Endometrium (tissue), 2 donors: Measurements from ENCODE around the gene DCPS.
"Not testable (repeated sequence)": the region's sequence is repeated elsewhere in the genome, so short reads cannot be mapped to it uniquely, and the experiment has no call there.

ENCODE experiments used
- FAIRE-seq: peaks from 2 replicates; lab custom pipeline; 2012; peaks lifted over from hg19 to GRCh38; lab: Jason Lieb, UNC
- donor health status: control.
- donor health status: control.

The DCPS gene

DNA sequence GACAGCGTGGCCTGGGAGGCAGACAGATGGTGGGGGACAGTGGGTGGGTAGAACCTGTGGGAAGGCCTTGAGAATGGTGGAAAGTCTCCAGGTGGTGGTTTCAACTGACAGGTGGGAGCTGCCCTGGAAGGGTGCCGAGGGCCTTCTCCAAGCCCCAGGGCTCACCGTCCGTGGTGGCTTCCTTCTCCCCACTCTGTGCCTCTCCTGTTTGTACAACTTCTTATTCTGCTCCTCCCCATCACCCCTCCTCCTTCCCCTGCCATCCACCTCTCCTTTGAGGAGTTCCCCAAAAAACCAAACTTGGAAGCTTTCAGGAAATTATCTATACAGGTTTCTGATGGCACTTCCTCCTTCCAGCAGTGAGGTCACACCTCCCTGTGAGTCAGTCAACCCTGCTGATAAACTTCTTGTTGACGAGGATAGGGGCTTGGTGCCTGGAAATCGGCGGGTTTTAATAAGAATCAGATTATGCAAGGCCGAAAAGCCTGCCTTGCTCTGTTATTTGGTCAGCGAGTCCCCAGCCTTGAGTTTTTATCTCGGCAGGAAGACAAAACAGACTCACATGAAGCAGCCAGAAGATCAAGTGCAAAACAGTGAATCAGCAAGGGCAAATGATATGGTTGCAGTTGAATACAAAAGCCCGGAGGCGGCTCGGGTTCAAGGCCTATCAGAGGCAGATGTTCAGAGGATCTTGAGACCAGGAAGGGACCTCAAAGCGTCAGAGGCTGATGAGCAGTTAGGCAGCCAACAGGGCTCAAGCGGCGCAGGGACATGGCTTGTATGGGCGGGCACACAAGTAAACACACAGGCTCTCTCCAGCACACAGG, 42.1 kb downstream of the DCPS start:
- no peak for FAIRE-seq

DNA sequence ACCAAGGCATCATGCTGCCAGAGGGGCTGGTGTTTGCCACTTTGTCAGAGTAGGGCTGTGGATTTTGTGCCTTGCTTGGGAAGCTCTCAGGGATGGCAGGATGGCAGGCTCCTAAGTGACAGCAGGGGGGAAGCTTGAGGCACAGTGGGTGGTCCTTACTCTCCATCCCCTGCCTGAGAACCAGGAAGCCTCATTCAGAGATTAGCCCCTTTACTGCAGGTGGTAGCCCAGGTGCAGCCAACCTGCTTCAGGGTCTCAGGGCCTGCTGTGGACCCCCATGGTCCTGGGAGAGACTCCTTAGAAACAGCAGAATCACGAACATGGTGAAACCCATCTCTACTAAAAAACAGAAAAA, 42.7 kb downstream of the DCPS start:
- FAIRE-seq = no peak

DNA sequence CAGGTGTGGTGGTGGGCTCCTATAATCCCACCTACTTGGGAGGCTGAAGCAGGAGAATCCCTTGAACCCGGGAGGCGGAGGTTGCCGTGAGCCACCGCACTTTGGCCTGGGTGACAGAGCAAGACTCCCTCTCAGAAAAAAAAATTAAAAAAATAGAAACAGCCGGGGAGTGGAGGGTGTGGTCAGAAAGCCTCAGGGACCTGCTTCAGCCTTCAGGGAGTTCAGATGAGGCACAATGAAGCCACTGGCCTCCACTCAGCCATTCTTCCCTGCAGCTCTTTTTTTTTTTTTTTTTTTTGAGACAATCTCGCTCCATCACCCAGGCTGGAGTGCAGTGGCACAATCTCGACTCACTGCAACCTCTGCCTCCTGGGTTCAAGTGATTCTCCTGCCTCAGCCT, 43.1 kb downstream of the DCPS start:
- FAIRE-seq = not testable (repeated sequence)

DNA sequence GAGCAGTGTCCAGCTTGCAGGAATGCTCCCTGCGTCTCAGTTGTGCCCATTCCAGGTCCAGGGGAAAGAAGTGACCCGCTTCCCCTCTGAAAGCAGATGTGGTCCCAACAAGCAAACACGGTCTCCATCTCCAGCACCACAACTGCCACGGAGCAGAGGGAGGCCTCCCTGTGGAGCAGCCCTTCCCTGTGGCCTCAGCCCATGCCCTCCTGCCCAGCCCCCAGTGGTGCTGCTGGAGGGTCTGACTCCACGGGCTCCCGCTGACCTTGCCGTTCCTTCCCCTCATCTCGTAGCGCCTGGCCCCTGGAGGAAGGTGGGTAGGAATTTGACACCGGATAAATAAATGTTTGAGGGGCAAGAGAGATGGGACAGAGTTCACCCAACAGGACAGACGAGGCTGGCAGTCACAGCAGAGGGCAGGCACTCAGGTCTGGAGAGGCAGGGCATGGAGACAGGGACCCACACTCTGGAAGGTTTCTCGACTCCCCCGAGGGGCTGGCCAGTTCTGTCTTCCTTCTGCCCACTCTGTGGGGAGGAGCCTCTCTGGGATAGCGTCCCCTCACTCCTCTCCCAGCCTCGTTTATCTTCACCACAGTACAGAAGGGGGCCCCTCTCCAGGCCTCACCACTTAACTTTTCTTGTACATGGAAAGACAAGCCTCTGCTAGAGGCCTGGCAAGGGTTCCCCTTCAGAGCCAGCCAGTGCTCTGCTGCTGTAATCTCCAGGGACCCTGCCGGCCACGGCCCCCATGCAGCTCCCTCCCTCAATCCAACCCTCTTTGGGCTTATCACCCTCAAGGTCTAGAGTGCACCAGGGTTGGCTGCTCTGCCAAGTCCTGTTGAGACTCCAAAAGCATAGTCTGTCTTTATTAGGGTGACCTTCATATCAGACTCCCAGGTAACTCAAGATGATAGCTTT, 44.1 kb downstream of the DCPS start:
- no peak for FAIRE-seq

DNA sequence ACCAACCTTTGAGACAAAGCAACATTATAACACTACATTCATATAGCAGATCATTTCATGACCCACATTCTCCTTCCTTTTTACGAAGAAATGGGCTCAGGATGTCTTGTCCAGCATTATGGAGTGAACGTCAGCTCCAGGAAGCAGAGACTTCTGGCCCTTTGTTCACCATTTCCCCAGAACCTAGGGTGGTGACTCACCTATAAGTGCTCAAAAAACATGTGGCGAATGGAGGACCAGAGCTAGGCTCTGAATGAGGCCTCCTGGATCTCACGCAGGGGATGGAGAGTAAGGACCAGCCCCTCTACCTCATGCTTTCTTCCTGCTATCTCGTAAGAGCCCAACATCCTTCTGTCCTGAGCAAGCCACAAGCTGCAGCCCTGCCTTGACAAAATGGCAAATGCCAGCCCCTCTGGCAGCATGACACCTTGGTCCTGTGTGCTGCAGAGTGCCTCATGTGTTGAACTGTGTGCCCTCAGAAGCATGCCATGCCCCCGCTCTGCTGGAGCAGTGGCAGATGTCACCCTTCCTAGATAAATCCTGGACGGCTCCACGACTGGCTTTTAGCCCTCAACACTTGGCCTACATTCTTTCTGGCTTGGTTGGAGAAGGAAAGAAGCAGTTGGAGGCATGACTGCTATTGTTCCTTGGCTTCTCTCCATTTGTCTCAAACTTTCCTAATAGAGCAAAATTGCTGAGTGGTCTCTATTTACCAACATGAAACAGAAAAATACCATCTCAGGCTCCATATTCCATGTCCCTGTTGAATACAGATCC, 45.1 kb downstream of the DCPS start:
- no peak for FAIRE-seq

DNA sequence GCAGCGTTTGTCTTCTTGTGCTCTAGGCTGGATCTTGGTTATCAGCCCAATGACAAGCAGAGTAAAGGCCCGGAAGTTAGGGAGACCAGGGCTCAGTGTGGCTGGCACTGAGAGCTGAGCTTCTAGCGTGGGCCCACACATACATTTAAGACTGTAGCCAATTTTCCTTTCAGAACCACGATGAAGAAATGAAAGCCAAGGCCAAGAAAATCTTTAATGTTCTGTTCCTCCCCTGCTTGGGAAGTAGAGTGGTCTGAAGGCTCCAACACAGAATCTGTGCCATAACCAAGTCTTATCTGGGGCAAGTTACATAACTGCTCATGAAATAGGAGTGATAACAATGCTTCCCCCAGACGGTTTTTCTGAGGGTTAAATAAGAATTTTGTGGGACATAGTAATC, 47.0 kb downstream of the DCPS start:
- no peak for FAIRE-seq

DNA sequence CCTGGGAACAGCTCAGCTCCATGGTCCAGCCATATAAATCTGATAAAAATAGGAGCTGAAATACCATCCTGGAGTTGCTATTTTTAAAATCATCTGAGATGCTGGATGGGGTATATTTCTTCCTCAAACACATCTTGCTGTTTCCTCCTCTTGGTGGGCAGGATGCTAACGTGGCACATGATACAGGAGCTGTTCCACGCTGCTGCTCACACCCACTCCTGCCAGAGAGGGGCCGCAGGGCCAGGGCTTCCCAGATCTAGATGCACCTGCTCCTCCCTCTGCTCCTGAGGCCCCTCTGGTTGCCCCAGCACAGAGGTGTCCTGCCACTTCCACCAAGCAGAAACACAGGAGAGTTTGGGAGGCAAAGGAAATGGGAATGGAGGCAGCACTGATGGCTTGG, 48.3 kb downstream of the DCPS start:
- FAIRE-seq = no peak

DNA sequence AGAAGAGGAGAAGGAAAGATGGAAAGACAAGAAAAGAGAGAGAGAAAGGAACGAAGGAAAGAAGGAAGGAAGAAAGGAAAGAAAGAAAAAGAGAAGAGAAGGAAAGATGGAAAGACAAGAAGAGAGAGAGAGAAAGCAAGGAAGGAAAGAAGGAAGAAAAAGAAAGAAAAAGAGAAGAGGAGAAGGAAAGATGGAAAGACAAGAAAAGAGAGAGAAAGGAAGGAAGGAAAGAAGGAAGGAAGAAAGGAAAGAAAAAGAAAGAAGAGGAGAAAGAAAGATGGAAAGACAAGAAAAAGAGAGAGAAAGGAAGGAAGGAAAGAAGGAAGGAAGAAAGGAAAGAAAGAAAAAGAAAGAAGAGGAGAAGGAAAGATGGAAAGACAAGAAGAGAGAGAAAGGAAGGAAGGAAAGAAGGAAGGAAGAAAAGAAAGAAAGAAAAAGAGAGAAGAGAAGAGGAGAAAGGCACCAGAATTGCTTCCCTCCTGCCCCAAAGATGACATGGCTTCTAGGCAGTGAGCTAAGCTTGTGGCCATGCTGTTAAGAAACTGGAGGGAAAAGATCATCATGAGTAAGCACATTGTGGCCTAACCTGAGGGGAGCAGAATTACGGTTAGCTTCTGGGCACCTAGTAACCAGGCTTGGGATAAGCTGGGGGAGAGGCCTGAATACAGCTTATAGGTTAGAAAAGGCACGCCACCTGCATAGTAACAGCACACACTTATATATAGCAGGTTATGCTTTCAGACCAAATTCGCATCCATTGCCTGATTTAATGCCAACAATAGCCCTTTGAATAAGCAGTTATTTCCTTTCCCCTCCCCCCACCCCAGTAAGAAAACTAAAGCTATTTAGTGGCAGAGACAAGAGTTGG, 49.3 kb downstream of the DCPS start:
- no peak for FAIRE-seq

DNA sequence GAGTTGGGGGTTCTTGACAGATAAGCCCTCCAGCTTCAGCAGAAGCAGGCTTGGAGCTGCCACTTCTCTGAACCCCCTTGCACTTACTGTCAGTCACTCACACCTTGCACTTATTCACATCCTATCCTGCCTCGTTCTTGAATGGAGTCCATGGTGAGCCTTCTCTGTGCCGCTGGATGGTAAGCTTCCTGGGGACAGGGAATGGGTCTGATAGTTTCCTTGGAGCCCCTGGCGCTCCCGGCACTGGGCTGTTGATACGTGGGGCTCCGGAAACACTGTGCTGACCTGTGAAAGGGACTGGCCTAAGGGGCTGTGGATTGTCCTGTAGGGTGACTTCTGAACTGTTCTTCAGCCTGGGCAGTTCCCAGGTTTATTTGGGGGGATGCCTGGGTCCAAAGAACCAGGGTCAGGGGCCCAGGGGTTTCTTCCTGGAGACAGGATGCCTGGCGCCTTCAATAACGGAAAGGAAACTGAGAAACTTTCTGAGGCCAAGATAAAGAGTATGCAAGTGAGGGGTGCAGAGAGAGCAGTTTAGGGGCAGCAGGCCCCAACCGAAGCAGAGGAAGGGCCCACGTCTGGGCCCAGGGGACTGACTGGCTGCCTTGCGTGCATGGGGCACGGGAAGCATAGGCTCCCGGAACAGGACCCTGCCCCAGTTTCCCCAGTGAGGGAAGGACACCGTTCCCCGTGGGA, 50.9 kb downstream of the DCPS start:
- FAIRE-seq = no peak

DNA sequence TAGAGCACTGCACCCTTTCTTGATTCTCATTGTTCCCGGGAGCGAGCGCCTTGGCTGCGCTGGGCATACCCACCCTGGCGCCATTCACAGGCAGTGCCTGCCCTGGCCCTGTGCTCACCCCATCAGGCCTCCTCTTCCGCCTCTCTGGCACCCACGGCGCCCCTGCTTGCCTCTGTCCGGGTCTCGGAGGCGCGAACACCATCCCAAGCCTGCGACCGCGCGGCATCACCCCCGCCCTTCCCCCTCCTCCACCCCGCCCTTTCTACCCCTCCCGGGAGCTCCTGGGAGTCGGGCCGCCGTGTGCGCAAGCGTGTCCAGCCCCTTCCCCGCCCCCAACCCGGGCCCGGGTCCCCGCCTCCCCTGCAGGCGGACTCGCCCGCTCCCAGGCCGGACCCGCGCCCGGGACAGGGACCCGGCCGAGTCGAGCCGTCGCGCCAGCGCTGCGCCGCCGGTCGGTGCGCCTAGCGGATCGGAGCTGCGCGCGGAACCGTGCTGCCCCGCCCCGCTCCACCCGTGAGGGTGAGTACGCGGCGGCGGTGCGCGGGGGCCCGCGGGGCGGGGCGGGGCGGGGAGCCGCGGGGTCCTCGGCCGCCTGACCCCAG, 51.6 kb downstream of the DCPS start, which contains the start of gene ST3GAL4:
Gene ST3GAL4 (plus strand): TSS at position 363 of the 602 bp plus-strand sequence. CDS start 50,470 bp downstream, outside the sequence.
- FAIRE-seq = no peak

DNA sequence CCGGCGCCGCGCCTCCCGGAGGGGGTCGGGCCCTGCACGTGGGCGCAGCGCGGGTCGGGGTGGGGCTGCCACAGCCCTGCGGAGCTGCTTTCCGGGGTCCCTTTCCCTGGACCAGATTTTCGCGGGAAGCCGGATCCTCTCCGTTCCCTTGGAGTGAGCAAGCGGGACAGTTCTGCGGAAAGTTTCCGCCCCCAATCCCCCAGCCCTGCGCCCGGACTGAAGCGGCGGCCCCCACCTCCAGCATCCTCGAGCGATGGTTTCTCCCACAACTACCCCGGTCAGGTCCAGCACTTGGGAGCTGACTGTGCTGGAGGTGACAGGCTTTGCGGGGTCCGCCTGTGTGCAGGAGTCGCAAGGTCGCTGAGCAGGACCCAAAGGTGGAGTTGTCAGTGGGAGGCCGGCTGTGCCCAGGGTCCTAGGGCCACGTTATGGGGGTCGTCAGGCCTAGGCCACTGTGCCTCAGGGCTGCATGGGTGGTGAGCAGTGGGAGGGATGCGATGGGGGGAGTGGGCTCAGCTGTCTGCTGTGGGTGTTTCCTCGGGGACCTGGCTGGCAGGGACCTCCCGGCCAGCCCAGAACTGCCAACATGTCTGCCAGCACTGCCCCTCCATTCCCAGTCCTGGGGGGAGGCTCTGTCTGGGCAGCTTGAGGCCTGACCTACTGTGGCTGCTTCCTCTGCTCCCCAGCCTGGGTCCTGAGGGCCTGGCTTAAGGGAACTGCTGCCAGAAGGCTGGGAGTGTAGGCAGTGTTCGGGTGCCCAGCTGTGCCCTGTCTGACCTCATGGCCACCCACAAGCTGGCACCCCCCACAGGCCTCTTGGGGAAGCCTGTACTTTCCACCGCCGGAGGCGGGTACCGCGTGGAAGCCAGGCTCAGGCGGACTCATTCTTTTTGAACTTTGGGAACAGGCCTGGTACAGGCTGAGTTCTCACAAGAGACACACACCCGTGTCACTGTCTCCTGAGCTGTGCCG, 52.4 kb downstream of the DCPS start:
- no peak for FAIRE-seq

DNA sequence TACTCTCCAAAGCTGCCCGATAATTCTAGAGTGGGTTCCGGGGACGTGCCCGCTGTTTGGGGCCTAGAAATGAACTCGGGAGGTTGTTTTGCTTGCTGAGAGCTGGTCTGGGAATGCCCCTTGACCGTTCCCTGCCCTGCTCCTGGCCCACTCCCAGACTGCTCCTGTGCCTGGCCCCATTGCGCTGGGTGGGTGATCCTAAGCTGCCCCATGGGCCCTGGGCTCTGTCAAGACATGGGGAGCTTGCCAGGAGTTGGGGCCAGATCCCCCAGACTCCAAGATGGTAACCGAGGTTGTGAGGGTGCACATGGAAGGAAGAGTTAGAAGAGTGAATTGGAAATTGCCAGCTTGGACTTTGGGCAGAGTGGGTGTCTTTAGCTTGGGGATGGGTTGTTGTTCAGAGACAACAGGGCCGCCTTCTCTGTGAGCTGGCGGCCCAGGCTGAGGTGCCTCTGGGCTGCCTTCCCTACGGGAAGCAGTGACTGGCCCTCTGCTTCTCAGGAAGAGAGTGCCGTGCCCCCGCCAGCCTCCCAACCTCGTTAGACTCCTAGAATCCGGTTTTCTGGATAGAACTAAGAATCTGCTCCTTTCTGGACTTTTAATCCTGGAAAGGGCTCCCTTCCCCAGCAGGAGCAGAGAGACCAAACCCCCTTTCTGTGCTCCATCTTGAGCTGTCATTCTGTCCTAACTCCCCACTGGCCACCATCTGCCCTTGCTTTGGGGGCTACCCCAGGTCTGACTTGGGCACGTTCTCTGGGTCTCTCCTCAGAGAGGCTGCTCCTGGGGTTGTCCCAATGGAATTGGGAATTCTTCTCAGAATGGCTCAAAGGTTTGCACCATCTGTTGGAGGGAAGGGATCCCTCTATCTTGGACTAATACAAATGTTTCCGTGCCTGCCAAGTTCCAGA, 53.4 kb downstream of the DCPS start:
- FAIRE-seq = no peak

DNA sequence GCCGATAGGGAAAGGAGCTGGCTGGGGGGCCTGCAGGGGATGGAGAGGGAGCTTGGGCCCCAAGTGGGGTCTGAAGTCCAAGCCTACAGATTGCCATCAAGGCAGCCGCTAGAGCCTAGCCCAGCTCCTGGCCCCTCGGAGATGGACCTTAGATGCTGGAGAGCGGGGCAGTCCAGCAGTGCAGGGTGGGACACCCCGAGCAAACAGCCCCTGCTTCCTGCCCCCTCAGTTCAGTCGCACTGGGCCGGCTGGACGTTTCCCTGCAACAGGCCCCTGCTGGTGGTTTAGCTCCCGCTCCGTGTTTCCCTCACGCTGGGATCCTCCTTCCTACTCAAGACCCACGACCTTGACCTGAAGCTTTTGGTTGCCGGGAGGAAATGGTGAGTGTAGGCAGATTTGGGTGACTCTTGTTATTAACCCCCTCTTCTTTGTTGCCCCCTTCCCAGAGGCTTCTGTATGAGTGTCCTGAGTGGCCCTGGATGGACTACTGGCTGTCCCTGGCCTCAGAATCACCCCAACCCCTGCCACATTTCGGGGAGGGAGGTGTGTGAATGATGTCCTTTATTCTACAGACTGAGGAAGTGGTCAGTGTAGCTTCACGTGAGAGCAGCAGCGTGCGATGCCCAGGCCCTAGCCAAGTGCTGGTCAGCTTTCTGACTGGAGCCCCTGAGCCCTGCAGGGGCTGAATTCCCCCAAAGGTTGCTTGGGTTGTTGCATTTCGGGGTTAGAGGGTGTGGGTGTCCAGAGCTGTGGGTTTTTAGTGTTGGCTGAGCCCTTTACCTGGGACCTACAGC, 54.3 kb downstream of the DCPS start:
- no peak for FAIRE-seq

DNA sequence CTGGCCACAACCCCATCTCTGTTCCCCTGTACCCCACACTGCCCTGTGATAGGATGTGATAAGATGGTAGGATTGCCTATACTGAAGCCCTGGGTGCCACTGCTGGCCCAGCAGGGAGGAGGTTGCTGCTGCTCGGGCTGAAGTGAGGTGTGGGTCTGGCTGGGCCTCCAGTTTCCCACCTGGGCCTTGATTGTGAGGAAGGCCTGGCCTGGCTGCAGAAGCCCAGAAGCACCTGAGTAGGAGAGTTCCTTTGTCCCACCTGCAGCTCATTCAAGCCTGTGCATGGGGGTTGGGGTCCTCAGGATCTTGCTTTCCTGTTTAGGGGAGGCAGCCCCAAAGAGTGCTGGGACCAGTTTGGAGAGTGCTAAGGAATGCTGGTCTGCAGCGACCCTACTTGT, 54.9 kb downstream of the DCPS start:
- FAIRE-seq = no peak

DNA sequence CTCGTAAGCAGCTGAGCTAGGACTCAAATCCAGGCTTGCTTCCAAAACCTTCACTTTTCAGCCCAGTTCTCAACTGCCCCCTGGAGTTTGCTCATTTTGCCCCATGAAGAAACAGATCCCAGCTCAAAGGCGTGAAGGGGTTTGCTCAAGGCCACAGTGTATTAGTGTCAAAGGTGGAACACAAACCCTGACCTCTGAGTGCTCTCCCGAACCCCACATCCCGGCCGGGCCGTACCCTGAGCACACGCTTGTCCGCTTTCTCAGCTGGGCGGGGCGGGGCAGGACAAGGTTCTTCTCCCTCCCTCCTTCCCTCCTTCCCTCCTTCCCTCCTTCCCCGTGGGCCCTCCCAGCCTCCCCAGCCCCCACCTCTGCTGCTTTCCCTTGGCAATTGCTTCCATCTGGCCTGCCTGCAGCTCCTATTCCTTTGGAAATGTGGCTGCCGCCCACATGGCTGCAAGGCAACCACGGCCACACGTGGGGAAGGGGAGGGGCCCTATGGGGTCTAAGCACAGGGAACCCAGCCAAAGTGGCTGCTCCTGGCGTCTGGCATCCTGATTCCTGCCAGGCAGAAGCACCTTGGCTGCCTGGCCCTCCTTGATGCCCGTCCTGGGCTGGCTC, 55.7 kb downstream of the DCPS start:
- no peak for FAIRE-seq

DNA sequence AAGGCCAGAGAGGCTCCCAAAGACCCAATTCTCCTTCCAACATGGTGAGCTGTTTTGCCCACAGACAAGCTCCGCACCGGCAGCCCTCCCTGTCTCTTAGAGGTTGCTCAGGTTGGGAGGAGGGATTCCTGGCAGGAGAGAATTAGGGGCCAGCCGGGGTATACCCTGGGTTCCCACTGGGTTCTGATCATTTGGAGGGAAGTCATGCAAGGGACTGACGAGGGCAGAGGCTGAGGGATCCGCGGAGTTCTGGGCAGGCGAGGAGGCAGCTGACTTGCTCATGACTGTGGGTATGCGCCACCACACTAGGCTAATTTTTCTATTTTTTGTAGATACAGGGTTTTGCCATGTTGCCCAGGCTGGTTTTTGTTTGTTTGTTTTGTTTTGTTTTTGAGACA, 56.2 kb downstream of the DCPS start:
- FAIRE-seq = no peak

DNA sequence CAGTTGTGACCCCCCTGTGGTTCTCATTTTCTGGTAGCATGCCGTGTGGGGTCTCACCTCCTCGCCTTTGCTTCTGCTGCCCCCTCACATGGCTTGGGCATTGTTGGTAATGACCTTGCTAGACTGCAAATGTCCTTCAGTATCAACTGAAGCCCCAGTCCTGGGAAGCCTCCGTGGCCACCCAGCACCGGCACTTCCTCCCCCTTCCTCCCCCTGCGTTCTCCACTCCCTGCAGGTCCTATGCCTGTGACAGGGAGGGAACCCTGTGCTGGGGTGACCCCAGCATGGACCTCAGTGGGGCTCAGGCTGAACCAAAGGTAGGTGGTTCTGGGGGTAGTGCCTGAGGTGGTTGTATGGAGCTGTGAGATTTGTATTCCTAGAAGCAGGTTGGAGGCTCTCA, 57.5 kb downstream of the DCPS start:
- FAIRE-seq = no peak
